K562 (cell line): Measurements from ENCODE around the gene SETD4. TPM values are rescaled to one million over a fixed set of nuclear protein-coding genes. Genes with fewer than 3 reads are reported as not detected.
A peak's percentile ranks its signal among the peaks of the same experiment; 100 is the strongest.

Experiments
- CBFA2T3 ChIP-seq: fragments of 450-650 bp; IDR thresholded peaks from 2 replicates; pipeline ENCODE4 v1.6.1; 2017
- ETV6 ChIP-seq, 3 experiments: fragments of 150-350 bp in 1 of 3; sonication (generic) in 1 of 3; formaldehyde crosslinking in 1 of 3; IDR thresholded peaks; 2 replicates each; pipeline versions ENCODE4 v1.6.1 to v1.8.0; 2014 to 2022; ENCODE audit warnings: borderline replicate concordance in 2 of 3, low read depth in 2 of 3, antibody characterized with exemption in 1 of 3, low read length in 1 of 3, mild to moderate bottlenecking in 1 of 3, missing genetic modification reagents in 1 of 3
- EWSR1 ChIP-seq: fragments of 450-650 bp; IDR thresholded peaks from 2 replicates; pipeline ENCODE4 v1.6.1; 2018; ENCODE audit warnings: borderline replicate concordance, mild to moderate bottlenecking, low read depth, moderate library complexity; ENCODE audit not compliant: partially characterized antibody
- GTF2A2 ChIP-seq: IDR thresholded peaks from 2 replicates; pipeline ENCODE4 v1.6.1; 2016; ENCODE audit warnings: mild to moderate bottlenecking, missing genetic modification characterization, missing compliant biosample characterization
- KAT2B ChIP-seq: IDR thresholded peaks from one replicate; pipeline ENCODE4 v1.6.1; 2012; ENCODE audit warnings: low read depth, mild to moderate bottlenecking, control low read depth, inconsistent platforms, low read length, moderate library complexity
- KDM1A ChIP-seq, 2 experiments: fragments of 450-650 bp; IDR thresholded peaks; 2 replicates each; pipeline ENCODE4 v1.6.1; 2016; ENCODE audit warnings: mild to moderate bottlenecking in 2 of 2
- KLF10 ChIP-seq: fragments of 250-450 bp; sonication (Bioruptor Pico); IDR thresholded peaks from 2 replicates; pipeline ENCODE4 v1.6.1; 2021; ENCODE audit warnings: matching md5 sums
- MAZ ChIP-seq, 2 experiments: fragments of 450-650 bp in 1 of 2; sonication (generic) in 1 of 2; formaldehyde crosslinking; IDR thresholded peaks in 1 of 2; conservative IDR thresholded peaks in 1 of 2; 2 replicates each; pipeline versions ENCODE4 v1.4.0 to v1.5.0; 2020; ENCODE audit warnings: mild to moderate bottlenecking in 1 of 2, missing genetic modification reagents in 1 of 2
- MEIS2 ChIP-seq: fragments of 450-650 bp; IDR thresholded peaks from 2 replicates; pipeline ENCODE4 v1.6.1; 2014; ENCODE audit warnings: mild to moderate bottlenecking; ENCODE audit not compliant: partially characterized antibody
- MIER1 ChIP-seq: fragments of 450-650 bp; IDR thresholded peaks from 2 replicates; pipeline ENCODE4 v1.6.1; 2016; ENCODE audit warnings: antibody characterized with exemption, mild to moderate bottlenecking, low read depth
- NBN ChIP-seq: fragments of 450-650 bp; IDR thresholded peaks from 2 replicates; pipeline ENCODE4 v1.6.1; 2016; ENCODE audit warnings: low read depth, mild to moderate bottlenecking
- PPARD ChIP-seq: fragments of 250-450 bp; sonication (Bioruptor Pico); IDR thresholded peaks from 2 replicates; pipeline ENCODE4 v1.8.0; 2022; ENCODE audit warnings: inconsistent platforms, mild to moderate bottlenecking, moderate library complexity
- SMARCA4 ChIP-seq: fragments of 450-650 bp; IDR thresholded peaks from 2 replicates; pipeline ENCODE4 v1.6.1; 2016
- TCF7 ChIP-seq: sonication (generic); IDR thresholded peaks from 2 replicates; pipeline ENCODE4 v1.6.1; 2016; ENCODE audit warnings: antibody characterized with exemption, borderline replicate concordance
- ZBTB7A ChIP-seq: IDR thresholded peaks from 2 replicates; pipeline ENCODE4 v1.6.1; 2011; ENCODE audit warnings: low read depth, mild to moderate bottlenecking, low read length, moderate library complexity, borderline replicate concordance; ENCODE audit not compliant: control insufficient read depth
- ZKSCAN3 ChIP-seq: fragments of 250-450 bp; sonication (Bioruptor Pico); IDR thresholded peaks from 2 replicates; pipeline ENCODE4 v1.4.0; 2020
- ZNF57 ChIP-seq: fragments of 450-650 bp; formaldehyde crosslinking; IDR thresholded peaks from 2 replicates; pipeline ENCODE4 v1.4.0; 2020; ENCODE audit warnings: mild to moderate bottlenecking, moderate library complexity
- ZNF75A ChIP-seq: fragments of 450-650 bp; formaldehyde crosslinking; IDR thresholded peaks from 2 replicates; pipeline ENCODE4 v1.4.0; 2020; ENCODE audit warnings: mild to moderate bottlenecking
- polyA plus RNA-seq, 8 experiments: library from polyadenylated mRNA; depleted of rRNA in 4 of 8; stranded (reverse) in 5 of 8; unstranded in 3 of 8; fragments of >200 nt; fragmentation: Nextera tagmentation in 2 of 8; fragmentation: Illumina TruSeq in 1 of 8; extraction: Ambion mirVana in 2 of 8; extraction: Trizol in 1 of 8; gene quantifications; 2 replicates each; pipeline versions ENCODE4 v1.2.1 to v1.2.3, GENCODE V29; 2011 to 2014; ENCODE audit warnings: inconsistent platforms in 1 of 8, missing spikeins in 1 of 8
- total RNA-seq, 7 experiments: library from RNA; depleted of rRNA in 6 of 7; stranded (reverse); fragments of >200 nt in 6 of 7; fragmentation: Illumina TruSeq in 2 of 7; extraction: Trizol in 2 of 7; gene quantifications; 2 replicates each; pipeline versions ENCODE4 v1.2.1 to v1.2.3, GENCODE V29; 2011 to 2021; ENCODE audit warnings: low replicate concordance in 1 of 7
- TF ChIP-seq, protein P1 (sequence below), 2 experiments: IDR thresholded peaks in 1 of 2; conservative IDR thresholded peaks in 1 of 2; 2 replicates each; pipeline ENCODE4 v1.6.1; 2016; ENCODE audit warnings: low read depth in 2 of 2, mild to moderate bottlenecking in 1 of 2, missing compliant biosample characterization in 1 of 2, missing genetic modification characterization in 1 of 2, moderate library complexity in 1 of 2
- TF ChIP-seq, protein P2 (sequence below): fragments of 250-450 bp; sonication (Bioruptor Pico); IDR thresholded peaks from 2 replicates; pipeline ENCODE4 v1.8.0; 2021; ENCODE audit warnings: borderline replicate concordance, mild to moderate bottlenecking, moderate library complexity; ENCODE audit not compliant: poor library complexity, severe bottlenecking
- TF ChIP-seq, protein P3 (sequence below): fragments of 450-650 bp; IDR thresholded peaks from 2 replicates; pipeline ENCODE4 v1.6.1; 2016
- TF ChIP-seq, protein P4 (sequence below): fragments of 450-650 bp; IDR thresholded peaks from 2 replicates; pipeline ENCODE4 v1.7.0; 2016; ENCODE audit warnings: borderline replicate concordance

Gene SETD4
- total and polyA plus RNA-seq, 9 of the 15 experiments (the other 6 are each of a cell fraction or from before 2014, with no cell fraction given), result 16.1 to 51.3 (median 25.7) TPM

DNA sequence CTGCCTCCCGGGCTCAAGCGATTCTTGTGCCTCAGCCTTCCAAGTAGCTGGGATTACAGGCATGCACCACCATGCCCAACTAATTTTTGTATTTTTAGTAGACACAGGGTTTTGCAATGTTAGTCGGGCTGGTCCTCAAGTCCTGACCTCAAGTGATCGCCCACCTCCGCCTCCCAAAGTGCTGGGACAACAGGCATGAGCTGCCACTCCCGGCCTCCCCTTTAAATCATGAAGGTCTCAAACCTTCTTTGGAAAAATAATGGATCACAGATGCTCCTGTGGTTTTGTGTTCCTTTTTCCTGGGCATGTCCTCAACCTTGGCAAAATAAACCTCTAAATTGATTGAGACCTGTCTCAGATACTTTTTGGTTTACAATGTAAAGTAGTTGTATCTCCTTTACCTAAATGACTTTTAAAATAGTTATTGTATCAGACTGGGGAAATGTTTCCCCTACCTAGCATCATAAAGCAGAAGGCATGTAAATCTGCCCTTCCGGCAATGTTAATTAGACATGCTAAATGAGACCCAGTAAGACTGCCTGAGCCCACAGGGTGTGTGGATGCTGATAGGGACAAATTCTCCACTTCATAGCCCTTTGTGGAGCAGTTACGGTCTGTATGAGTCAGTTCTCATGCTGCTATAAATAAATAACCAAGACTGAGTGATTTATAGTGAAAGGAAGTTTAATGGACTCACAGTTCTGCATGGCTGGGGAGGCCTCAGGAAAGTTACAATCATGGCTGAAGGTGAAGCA lies 37.3 kb upstream of the SETD4 start (continued):
- TF ChIP-seq, protein P1, sequence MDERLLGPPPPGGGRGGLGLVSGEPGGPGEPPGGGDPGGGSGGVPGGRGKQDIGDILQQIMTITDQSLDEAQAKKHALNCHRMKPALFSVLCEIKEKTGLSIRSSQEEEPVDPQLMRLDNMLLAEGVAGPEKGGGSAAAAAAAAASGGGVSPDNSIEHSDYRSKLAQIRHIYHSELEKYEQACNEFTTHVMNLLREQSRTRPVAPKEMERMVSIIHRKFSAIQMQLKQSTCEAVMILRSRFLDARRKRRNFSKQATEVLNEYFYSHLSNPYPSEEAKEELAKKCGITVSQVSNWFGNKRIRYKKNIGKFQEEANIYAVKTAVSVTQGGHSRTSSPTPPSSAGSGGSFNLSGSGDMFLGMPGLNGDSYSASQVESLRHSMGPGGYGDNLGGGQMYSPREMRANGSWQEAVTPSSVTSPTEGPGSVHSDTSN (CRISPR knock-in tag; IDR thresholded peaks at IDR 0.05; ENCODE audit: low read depth), result peak; percentile 49
- TF ChIP-seq, protein P1 (tag; conservative IDR thresholded peaks at IDR 0.05; ENCODE audit: low read depth), result peak; percentile 95
- TF ChIP-seq KDM1A (IDR thresholded peaks at IDR 0.05) (no peak), SMARCA4 (peak; percentile 62; the same call in 1 of the 2 replicates), NBN (no peak), ZBTB7A (no peak), CBFA2T3 (peak; percentile 69), GTF2A2 (tag) (no peak), MAZ (CRISPR knock-in tag; conservative IDR thresholded peaks at IDR 0.05 in 1 of 2, IDR thresholded peaks at IDR 0.05 in 1 of 2) (0 out of 4 replicates have a peak, but pooled peaks of 1 of the 2 experiments have one; percentile 41), ZNF57 (CRISPR knock-in tag) (no peak), MIER1 (no peak), ZNF75A (CRISPR knock-in tag) (no peak), TCF7 (no peak), PPARD (CRISPR knock-in tag) (no peak), MEIS2 (peak; percentile 98), ZKSCAN3 (CRISPR knock-in tag) (no peak), KLF10 (CRISPR knock-in tag) (no peak), ETV6 (IDR thresholded peaks at IDR 0.05; ENCODE audit: borderline replicate concordance in 1 of 2, low read depth in 2 of 2, low read length in 1 of 2) (no peak), ETV6 (CRISPR knock-in tag; IDR thresholded peaks at IDR 0.05; ENCODE audit: borderline replicate concordance) (no peak), EWSR1 (no peak), KAT2B (no peak)
- TF ChIP-seq, protein P2, sequence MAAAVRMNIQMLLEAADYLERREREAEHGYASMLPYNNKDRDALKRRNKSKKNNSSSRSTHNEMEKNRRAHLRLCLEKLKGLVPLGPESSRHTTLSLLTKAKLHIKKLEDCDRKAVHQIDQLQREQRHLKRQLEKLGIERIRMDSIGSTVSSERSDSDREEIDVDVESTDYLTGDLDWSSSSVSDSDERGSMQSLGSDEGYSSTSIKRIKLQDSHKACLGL (CRISPR knock-in tag), result no peak
- TF ChIP-seq, protein P3, sequence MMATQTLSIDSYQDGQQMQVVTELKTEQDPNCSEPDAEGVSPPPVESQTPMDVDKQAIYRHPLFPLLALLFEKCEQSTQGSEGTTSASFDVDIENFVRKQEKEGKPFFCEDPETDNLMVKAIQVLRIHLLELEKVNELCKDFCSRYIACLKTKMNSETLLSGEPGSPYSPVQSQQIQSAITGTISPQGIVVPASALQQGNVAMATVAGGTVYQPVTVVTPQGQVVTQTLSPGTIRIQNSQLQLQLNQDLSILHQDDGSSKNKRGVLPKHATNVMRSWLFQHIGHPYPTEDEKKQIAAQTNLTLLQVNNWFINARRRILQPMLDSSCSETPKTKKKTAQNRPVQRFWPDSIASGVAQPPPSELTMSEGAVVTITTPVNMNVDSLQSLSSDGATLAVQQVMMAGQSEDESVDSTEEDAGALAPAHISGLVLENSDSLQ, result peak; percentile 89
- TF ChIP-seq, protein P4, sequence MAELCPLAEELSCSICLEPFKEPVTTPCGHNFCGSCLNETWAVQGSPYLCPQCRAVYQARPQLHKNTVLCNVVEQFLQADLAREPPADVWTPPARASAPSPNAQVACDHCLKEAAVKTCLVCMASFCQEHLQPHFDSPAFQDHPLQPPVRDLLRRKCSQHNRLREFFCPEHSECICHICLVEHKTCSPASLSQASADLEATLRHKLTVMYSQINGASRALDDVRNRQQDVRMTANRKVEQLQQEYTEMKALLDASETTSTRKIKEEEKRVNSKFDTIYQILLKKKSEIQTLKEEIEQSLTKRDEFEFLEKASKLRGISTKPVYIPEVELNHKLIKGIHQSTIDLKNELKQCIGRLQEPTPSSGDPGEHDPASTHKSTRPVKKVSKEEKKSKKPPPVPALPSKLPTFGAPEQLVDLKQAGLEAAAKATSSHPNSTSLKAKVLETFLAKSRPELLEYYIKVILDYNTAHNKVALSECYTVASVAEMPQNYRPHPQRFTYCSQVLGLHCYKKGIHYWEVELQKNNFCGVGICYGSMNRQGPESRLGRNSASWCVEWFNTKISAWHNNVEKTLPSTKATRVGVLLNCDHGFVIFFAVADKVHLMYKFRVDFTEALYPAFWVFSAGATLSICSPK, result no peak
